NCI-H128 (cell line): ENCODE data around the gene SLC7A9.
"Not testable (repeated sequence)": the region's sequence is repeated elsewhere in the genome, so short reads cannot be mapped to it uniquely, and the experiment has no call there.

Experiments used
- DNase-seq: peaks from one replicate; lab custom pipeline; 2025; ENCODE audit not compliant: unreplicated experiment; lab: John Stamatoyannopoulos, UW

The SLC7A9 gene

GRCh38 chr19:32808236-32808635 is 61.3 kb downstream of the SLC7A9 start:
- DNase-seq: no peak

GRCh38 chr19:32802840-32803239 is 66.7 kb downstream of the SLC7A9 start:
- no peak for DNase-seq

DNA sequence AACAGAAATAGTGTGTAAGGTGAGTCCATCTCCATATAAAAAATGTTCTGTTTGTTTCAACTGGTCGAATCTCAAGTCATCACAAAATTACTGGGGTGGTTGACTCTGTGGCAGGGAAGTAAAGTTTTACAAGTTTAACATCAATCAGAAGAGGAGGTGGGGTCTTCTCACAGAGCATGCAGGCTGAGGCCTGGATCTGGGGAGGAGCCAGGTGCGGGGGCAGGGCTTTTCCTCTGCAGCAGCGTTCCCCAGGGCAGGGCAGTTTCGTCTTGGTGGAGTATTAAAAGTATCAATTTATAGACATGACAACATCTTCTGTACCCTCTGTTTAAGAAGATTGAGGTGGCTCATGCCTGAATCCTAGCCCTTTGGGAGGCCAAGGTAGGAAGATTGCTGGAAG is 68.8 kb downstream of the SLC7A9 start:
- no peak for DNase-seq

DNA sequence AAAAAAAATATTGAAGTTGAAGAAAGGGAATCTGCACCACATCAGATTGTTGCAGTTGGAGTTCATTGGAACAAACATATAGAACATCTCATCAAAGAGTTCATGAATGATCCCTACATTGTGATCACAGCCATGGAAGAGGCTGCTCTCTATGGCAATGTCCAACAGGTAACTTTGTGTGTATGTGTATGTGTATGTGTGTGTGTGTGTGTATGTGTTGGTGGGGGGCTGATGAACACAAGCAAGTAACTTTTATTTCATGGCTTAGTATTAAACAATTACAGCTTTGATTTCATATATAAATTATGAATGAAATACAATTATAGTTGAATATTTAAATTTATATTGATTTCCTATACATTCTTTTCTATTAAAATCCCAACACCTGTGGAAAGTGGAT is 69.4 kb downstream of the SLC7A9 start:
- DNase-seq: no peak

DNA sequence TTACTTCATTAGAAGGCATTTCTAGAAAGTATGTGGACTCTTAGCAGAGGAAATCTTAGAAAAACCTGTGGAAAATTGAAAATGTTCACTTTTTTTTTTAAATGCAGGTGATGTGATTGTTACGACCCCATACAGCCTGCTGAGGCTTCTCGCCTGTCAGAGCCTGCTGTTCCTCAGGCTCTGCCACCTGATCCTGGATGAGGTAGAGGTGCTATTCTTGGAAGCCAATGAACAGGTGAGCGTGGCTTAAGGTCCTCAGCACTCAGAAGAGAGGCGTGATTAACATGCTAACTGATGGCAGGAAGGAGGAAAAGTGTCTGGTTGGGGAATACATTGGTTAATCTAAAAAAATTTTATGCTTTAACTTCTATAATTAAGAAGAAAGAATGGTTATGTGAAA is 71.4 kb downstream of the SLC7A9 start:
- DNase-seq: no peak

DNA sequence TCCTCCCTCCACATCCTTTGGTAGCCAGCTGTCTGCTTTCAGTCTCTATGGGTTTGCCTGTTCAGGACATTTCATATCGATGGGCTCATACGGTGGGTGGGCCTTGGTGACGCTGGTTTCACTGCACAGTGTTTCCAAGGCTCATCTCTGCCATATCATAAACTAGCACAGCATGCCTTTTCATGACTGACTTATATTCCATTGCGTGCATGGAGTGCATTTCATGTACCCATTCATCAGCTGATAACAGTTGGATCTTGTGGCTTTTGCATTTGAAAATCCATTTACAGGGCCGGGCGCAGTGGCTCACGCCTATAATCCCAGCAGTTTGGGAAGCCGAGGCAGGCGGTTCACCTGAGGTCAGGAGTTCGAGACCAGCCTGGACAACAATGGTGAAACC is 80.1 kb downstream of the SLC7A9 start:
- DNase-seq: no peak

GRCh38 chr19:32787895-32788294 is 81.7 kb downstream of the SLC7A9 start:
- not testable (repeated sequence) for DNase-seq

DNA sequence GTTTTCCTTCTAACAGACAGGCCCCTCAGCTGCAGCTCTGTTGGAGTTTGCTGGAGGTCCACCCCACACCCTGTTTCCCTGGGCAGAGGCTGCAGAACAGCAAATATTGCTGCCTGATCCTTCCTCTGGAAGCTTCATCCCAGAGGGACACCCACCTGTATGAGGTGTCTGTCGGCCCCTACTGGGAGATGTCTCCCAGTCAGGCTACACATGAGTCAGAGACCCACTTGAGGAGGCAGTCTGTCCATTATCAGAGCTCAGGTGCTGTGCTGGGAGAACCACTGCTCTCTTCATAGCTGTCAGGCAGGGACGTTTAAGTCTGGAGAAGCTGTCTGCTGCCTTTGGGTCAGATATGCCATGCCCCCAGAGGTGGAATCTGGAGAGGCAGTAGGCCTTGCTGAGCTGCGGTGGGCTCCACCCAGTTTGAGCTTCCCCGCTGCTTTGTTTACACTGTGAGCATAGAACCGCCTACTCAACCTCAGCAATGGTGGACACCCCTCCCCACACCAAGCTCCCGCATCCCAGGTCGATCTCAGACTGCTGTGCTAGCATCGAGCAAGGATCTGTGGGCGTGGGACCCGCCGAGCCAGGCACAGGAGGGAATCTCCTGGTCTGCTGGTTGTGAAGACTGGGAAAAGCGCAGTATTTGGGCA is 82.3 kb downstream of the SLC7A9 start:
- not testable (repeated sequence) for DNase-seq

DNA sequence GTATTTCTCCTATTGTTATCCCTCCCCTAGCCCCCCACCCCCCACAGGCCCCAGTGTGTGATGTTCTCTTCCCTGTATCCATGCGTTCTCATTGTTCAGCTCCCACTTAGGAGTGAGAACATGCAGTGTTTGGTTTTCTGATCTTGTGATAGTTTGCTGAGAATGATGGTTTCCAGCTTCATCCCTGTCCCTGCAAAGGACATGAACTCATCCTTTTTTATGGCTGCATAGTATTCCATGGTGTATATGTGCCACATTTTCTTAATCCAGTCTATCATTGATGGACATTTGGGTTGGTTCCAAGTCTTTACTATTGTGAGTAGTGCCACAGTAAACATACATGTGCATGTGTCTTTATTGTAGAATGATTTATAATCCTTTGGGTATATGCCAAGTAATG is 87.5 kb downstream of the SLC7A9 start:
- not testable (repeated sequence) for DNase-seq

GRCh38 chr19:32781280-32781679 is 88.3 kb downstream of the SLC7A9 start:
- DNase-seq: no peak
